HG03378 (cell line): Measurements from ENCODE around the gene LRRTM1.

ENCODE experiments used
- ATAC-seq: cut with Tn5 transposase; IDR thresholded peaks from one replicate; pipeline ENCODE4 v1.9.1; 2021; ENCODE audit warnings: mild to moderate bottlenecking, moderate library complexity; ENCODE audit not compliant: unreplicated experiment

LRRTM1 gene, protein sequence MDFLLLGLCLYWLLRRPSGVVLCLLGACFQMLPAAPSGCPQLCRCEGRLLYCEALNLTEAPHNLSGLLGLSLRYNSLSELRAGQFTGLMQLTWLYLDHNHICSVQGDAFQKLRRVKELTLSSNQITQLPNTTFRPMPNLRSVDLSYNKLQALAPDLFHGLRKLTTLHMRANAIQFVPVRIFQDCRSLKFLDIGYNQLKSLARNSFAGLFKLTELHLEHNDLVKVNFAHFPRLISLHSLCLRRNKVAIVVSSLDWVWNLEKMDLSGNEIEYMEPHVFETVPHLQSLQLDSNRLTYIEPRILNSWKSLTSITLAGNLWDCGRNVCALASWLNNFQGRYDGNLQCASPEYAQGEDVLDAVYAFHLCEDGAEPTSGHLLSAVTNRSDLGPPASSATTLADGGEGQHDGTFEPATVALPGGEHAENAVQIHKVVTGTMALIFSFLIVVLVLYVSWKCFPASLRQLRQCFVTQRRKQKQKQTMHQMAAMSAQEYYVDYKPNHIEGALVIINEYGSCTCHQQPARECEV

DNA sequence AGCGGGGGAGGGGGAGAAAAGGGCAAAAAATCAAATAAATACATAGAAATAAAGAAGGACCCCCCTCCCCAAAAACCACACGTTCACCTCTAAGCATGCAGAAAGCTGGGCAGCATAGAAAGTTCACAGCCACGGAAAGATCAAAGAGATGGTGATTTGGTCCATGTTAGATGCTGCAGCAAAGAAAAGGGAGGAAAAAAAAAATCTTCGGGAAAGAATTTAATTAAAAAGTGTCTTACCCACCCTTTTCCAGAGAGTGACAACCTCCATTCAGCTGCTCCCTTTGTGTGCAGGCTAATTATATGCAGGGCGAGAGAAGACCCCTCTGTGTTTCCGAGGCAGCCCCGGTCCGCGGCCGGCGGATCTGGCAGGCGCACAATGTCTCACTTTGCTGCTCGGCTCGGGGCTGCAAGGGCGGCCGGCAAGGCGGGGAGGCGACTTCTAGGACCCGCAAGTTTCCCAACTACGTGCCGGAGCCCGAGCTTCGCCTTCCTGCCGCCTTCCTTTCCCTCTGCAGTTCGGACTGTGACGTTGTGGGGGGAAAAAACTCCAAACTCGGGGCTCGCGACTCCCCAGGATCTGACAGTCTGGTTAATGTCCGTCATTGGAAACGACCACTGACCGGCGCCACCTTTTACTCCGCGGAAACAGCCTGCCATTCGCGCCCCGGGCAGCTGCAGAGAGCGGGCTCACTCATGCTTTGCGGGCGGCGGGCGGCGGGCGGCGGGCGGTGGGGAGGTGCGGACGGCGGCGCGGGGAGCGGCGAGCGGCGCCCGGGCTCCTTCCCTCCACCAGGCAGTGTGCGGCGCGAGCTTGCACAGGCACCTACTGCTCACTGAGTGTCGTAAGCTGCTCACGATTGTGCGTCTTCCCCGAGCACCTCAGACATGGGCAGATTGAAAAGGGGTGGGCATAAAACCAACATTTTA lies at the start of gene LRRTM1:
Gene LRRTM1, minus strand, starts transcription at position 844 of the 929 bp plus-strand sequence. CDS start 933 bp downstream, outside the sequence.
- ATAC-seq, result no peak

DNA sequence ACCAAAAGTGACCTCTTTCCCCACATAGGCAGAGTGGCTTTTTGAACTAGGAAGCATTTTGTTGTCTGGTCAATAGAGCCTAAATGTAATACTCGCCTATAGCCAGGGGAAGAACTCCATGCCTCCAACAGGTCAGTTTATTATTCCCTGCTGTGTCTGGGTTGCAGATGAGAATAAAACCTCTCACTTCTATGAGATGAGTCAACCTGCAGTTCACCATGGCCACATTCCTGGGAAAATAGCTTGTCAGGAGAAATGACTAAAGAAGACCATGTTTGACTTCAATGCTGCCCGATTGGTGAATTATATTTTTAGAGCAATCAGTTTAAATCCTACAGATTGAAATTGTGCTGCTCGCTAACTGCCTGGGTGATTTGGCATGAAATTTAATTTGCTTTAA lies 46.7 kb upstream of the LRRTM1 start:
- ATAC-seq, result no peak

DNA sequence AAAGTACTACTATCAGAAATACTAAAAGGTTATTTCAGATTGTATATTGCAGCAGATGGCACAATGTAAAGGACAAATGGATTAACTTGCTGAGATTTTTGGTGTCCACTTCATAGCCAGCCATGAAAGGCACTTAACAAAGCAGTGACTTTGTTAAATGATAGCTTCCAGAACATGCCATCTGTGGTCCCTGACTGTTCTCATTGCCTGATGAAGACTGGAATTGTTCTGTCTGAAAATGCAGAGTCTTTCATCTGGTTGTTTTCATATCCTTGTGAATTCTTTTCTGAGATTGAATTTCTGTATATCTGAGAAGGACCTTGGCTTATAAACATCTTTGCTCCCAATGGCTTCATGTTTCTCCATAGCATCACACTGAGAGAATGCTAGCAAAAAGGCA lies 44.4 kb upstream of the LRRTM1 start:
- no peak for ATAC-seq

DNA sequence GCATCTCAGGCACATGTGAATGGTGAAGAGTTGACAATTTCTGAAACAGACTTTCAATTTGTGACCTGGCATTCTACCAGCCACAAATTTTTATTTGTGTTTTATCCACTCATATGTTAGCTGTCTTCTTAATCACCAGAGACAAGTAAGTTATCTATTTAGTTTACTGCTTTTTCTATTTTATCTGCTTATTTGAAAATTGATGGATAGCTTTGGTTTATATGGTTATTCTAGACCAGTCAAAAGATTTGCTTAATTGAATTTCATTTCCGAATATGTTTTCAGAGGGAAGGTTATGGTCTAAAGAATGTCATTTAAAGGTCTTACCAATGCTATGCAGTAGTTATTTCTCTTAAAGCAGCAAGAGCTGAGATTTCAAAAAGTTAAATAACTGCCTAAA lies 43.5 kb upstream of the LRRTM1 start:
- ATAC-seq, result no peak

DNA sequence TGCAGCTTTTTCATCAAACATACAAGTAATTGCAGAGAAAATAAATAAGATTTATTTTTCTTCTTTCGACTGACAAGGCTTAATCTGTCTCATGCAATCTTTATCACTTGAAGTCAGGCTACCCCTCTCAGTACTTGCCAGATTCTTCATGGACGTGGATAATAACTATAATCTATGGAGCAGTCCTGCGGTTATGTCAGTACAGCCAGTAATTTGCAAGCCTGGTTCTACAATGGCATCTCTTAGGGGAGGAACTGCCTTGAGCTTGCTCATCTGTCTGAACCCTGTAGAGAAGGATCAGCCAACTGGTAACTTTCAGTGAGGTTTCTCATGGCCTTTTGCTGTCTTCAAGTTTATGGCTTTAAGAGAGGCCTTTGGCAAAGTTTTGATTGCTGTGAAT lies 35.5 kb upstream of the LRRTM1 start:
- no peak for ATAC-seq

DNA sequence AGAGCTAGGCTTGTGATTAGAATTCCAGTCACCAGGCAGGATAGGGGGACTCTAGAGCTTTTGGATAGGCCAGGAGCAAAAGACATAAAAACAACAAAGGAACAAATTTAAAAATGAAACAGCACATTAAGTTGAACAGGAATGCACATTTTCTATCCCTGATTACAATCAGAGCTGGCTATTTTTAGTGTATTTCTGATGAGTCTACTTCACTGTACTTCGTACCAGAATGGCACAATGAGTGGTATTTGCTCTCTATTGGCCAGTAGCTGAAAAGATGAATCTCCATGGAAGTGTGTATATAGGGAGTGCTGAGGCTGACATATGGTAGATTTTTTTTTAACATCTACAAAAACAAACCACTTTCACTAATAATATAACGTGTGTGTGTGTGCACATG lies 34.2 kb upstream of the LRRTM1 start:
- ATAC-seq, result no peak

DNA sequence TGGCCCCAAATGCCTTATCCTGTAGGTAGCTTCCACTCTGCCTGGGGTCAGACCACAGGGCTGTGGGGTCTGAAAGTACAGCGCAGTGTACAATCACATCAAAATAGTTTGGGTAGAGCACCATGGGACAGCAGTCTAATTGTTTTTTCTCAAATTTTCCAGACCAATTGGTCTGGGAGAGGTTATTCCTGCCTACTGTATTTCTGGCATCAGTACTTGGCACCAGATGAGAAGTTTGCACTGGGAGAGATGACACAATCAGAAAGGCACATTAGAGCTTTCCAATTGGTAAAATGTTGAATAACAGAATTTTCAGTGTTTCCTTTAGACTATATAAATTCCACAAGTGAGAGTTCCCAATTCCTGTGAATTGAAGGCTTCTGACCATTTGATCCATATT lies 30.9 kb upstream of the LRRTM1 start:
- no peak for ATAC-seq

DNA sequence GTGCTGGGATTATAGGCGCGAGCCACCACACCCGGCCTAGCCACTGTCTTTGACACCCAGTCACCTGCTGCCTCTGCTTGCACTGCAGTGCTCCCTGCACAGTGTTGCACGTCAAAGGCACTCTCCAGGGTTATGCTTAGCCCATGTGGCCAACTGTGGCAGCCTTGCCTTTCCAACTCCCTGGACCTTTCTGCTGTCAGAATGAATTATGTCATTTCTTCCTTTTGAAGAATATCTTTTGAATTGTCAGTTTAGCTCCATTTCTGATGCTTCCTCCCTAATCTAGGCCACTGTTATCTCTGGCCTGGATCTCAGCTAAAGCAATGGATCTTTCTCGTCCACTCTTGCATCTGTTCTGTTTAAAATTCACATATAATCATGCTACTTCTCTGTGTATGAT lies 29.3 kb upstream of the LRRTM1 start:
- ATAC-seq, result no peak

DNA sequence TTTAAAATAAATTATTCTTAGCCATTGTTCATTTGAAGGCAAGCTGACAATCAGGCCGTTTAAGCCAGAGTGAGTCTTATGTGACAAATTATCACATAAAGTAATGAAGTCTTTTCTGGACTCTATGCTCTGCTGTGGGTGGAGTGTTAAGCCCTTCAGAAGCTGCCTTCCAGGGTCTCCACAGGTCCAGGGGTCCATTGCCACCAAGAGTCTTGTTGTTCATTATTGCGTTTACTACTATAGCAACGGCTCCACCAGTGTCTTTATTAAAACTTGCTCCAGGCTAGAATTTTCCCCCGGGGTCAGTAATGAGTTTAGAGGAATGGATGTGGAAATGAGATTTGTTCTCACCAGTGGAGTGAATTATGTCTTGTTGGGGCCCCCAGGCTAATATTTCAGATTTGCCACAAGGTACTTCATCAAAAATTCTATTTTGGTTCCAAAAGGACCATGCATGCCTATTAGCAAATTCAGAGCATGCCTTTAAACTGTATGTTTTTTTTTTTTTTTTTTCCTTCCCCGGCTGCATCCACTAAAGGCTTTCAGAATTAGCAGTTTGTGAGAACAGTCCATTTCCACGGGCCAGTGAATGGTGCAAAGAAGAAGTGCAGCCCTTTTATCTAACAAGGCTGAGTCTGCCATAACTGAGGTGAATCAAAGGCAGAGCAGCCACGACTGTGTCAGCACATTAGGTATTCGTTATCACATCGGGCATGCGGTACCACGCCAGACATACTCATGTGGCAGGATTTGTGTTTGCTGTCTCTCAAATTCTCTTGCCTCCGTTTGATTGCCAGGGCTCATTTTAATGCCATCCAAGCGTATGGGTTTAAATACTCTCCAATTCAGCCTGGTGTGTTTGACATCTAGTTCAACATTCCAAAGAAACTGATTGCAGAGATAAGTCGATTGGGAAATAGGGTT lies 26.2 kb upstream of the LRRTM1 start:
- ATAC-seq, result no peak

DNA sequence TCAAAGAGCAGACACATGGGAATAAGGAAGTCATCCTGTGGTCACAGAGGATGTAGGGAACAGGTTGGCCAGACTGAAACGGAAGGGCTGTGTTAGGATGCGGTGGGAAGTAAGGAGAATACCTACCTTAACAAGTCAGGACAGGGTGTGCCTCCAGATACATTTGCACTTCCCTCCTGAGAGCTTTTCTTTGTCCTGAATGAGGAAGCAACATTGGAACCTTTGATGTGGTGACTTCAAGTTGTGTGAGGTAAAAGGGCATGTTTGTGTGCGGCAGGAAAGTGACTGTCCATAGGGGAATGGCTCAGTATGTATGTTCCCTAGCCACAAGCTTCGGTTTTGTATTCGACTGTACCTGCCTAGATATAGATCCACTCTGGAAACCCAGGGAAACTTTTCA lies 24.9 kb upstream of the LRRTM1 start:
- no peak for ATAC-seq

DNA sequence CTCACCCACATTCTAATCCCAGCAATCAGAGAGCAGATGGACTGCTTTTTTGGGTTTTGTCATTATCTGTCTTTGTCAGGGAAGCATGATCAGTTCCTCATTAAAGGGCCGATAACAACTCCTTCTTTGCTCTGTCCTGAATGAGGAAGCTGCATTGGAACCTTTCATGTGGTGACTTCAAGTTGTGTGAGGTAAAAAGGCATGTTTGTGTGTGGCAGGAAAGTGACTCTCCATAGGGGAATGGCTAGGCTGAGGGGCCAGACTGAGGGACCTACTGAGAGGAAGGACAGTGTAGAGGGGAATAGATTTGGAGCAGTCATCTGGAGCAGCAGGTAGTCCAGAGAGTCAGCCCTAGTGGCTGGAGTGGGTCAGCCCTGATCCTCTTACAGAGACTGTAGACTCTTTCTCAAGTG lies 23.6 kb upstream of the LRRTM1 start:
- ATAC-seq, result no peak

DNA sequence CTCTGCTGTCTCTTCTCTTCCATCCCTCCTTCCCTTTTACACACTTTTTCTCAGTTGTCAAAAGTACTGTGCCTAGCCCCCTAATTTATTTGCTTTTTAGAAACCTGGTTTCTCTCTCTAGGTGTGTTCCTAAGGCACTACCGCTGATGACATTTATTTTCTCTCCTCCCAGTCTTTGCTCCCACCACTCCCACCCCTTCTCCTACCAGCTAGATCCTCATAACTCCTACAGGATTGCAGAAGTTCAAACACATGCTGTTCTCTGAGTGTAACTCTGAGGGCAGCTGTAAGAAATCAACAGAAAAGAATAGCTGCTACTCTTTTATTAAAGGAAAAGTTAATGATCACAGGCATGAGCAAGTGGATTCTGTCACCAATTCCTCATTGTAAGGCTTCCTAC lies 22.3 kb upstream of the LRRTM1 start:
- ATAC-seq, result no peak

DNA sequence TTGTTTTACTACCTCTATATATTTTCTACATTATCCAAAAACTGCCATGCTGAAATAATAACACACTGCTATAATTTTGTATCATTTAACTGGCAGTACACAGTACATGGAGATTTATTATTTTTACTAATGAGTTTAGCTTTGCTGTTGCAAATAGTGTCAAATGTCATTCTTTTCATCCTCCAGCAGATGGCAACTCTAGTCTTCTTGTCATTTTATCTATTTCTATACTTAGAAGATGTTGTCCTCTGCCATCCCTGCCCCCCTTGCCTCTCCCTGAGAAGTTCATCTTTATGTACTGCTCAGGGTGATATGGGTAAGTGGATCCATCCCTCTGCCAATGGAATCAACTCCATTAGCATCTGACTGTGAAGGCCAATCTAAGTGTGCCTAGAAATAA lies 21.7 kb upstream of the LRRTM1 start:
- no peak for ATAC-seq

DNA sequence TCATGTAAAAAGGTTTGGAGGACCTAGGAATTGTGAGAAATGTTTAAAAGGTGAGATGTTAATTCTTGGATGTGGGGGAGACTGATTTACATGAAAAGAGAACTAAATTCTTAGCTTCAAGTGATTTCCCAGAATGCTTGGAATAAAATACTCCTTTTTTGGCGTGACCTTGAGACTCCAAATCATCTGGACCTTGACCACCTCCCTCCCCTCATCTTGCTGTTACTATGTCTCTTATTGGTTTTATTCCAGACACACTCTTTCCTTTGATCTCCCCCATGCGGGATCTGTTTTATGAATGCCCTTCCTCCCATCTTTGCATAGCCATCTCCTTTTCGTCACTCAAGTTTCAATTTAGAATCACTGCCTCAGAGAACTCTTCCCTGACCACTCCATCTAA lies 20.0 kb upstream of the LRRTM1 start:
- ATAC-seq, result no peak

DNA sequence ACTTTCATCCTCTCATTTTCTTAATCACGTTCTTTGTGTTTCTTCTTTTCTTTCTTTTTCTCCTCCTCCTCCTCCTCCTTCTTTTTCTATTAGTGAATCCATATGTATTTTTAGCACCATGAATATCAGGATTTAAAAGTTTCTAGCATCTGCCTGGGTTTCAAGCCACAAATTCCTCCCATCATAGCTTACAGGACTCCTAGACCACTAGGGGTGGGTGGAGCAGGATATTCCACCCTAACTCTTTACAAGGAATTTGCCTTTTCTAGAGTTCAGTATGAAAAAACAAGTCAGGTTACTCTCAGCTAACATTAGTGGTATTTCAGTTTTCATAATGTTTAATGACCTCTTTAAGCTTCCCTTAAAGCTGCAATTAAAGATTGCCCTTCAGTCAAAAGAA lies 19.1 kb upstream of the LRRTM1 start:
- ATAC-seq, result no peak

DNA sequence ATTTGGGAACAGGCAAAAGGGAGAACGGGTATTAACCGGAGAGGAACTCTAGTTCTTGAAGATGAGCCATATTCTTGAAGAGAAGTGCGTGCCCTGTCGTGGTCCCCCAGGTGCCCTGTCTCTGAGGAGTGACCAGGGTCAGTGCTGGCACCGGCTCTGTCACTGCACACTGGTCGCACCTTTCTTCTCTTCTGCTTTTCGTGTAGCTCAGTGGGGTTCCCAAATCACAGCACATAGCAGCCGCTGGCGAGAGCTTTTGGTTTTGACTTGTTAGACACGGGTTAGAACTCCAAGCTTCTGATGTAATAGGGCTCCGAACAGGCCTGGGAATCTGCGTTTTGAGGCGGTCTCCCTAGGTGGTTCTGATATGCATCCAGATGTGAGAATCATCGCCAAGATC lies 18.4 kb upstream of the LRRTM1 start:
- ATAC-seq, result no peak

DNA sequence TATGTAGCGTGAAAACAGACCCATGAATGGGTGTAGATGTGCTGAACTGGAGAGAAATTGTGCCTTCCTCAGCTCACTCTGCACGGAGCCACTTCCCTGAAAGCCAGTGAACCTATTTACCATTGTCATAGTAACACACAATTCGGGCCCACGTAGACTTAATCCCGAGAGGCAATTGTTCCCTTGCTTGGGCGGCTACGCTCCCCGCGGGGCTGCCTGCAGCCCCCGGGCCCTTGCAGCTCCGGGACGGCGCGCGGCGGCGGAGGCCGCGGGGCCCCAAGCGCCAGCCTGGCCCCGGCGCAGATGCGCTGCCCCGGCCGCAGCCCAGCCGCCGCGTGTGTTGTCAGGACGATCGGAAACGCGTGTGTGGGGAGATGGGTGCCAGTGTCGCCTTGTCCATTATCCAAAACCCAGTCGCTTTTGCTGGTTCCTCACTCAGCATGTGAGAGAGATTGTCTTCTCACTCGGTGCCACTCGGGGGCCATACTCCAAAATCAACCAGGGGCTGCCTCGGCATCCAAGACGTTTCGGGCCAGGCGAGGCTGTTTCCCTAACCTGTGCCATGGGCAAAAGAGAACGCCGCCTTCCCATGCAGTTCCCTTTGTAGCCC lies 17.9 kb upstream of the LRRTM1 start:
- no peak for ATAC-seq

DNA sequence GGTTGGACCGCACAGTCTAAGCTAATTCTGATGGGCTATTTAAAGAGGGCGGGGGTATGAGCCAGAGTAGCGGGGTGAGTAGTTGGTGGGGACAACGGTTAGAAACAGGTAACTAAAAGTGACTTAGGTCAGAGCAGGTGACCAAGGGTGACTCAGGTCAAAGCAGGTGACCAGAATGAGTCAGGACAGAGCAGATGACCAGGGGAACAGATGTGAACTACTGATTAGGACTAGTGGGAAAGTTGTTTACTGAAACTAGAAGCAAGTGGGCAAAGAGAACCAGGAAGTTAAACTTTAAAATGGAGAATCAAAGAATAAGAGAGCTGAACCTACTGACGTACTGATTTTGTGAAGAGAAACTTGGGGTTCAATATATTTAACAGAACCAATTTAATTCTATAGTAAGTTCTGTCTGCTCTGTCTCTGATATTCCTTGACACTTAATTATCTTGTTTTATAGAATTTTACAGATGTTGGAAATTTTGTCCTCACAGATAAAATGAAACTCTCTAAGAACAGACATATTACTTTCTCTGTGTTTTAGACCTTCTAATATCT lies 7.8 kb upstream of the LRRTM1 start:
- no peak for ATAC-seq

DNA sequence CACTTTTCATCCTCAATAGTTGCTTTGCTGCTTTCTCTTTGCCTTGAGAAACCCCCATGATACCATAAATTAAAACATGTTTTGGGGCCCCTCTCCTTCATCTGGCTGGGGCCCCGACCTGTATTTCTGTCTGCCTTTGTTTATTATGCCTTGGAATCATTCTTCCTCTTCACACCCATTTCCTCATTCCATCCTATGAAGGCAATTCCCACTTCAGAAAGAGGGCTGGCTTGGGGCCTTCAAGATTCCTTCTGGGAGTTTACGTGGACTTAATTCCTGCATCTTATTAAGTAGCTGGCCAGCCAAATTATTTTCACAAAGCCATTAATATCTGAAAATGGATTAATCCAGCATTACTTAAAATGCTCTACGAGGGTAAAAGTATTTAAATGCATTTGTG lies 6.8 kb upstream of the LRRTM1 start:
- no peak for ATAC-seq
